Inflammatory macrophage treated with lipopolysaccharide for 4 hours (primary cell): ENCODE data around the gene RHOB.
A peak's percentile ranks its signal among the peaks of the same experiment; 100 is the strongest.
"Not testable (repeated sequence)": the region's sequence is repeated elsewhere in the genome, so short reads cannot be mapped to it uniquely, and the experiment has no call there.

Experiments used
- DNase-seq: peaks from one replicate; pipeline ENCODE4 v3.0.0-alpha.2; 2020

The RHOB gene

GRCh38 chr2:20456116-20456571 lies 9.3 kb downstream of the RHOB start:
- no peak for DNase-seq

GRCh38 chr2:20456636-20457426 lies 10.0 kb downstream of the RHOB start:
- DNase-seq: peak; percentile 40

GRCh38 chr2:20457661-20458630 lies 11.1 kb downstream of the RHOB start:
- no peak for DNase-seq

GRCh38 chr2:20458737-20459484 lies 12.0 kb downstream of the RHOB start:
- DNase-seq: not testable (repeated sequence)

- no peak for DNase-seq
Observed at GRCh38 chr2:20465716-20466394, 19.0 kb downstream of the RHOB start.

- no peak for DNase-seq
Observed at GRCh38 chr2:20467789-20468548, 21.1 kb downstream of the RHOB start.

- DNase-seq: no peak
Observed at GRCh38 chr2:20468549-20469500, 22.0 kb downstream of the RHOB start.

GRCh38 chr2:20469595-20469994 lies 22.7 kb downstream of the RHOB start:
- no peak for DNase-seq

GRCh38 chr2:20470211-20470610 lies 23.3 kb downstream of the RHOB start:
- no peak for DNase-seq

- no peak for DNase-seq
Observed at GRCh38 chr2:20471148-20471547, 24.3 kb downstream of the RHOB start.

- no peak for DNase-seq
Observed at GRCh38 chr2:20471902-20472559, 25.2 kb downstream of the RHOB start.

GRCh38 chr2:20472569-20472968 lies 25.7 kb downstream of the RHOB start:
- DNase-seq: no peak

- DNase-seq: no peak
Observed at GRCh38 chr2:20473128-20473527, 26.3 kb downstream of the RHOB start.

GRCh38 chr2:20474757-20475566 lies 28.1 kb downstream of the RHOB start:
- DNase-seq: no peak

GRCh38 chr2:20475567-20475952 lies 28.7 kb downstream of the RHOB start:
- no peak for DNase-seq

GRCh38 chr2:20476481-20476880 lies 29.6 kb downstream of the RHOB start:
- DNase-seq: no peak

GRCh38 chr2:20476950-20477349 lies 30.1 kb downstream of the RHOB start:
- no peak for DNase-seq

- no peak for DNase-seq
Observed at GRCh38 chr2:20478961-20479360, 32.1 kb downstream of the RHOB start.

- DNase-seq: no peak
Observed at GRCh38 chr2:20479835-20480234, 33.0 kb downstream of the RHOB start.
